Endometrial microvascular endothelial cells (primary cell): ENCODE measurements around the gene SEC23A. TPM values are rescaled to one million over a fixed set of nuclear protein-coding genes. Genes with fewer than 3 reads are reported as not detected.

Experiments used
- in situ Hi-C: cut with HindIII; loops from 2 replicates; pipeline ENCODE4 v1.10.0; 2017; ENCODE audit warnings: low sequenced_read_pairs, low pct_unique_long_range_greater_than_20kb; ENCODE audit errors: inconsistent ontology term
- total RNA-seq: library from RNA; depleted of rRNA; stranded (reverse); fragments of >200 nt; gene quantifications from one replicate; pipeline ENCODE4 v1.2.3, GENCODE V29; 2015; ENCODE audit errors: inconsistent ontology term

SEC23A gene
- total RNA-seq, 1 donor from 2014 or later: 198 TPM

DNA sequence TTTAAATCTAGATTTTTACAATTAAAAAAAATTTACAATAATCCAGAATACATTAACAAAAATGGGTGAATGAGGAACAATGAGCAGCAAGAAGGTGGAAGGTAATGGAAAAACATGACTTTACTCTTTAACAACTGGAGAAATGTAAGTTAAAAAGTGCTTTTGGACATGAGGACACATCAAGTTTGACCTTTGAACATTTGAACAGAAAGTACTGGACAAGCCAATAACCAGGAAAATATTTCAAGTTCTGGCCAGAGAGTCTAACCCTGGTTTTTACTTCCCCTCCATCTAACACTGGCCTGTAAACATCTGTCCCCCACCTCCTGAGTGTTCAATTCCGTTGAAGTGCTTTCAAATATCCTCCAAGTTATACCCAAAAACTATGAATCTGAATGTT, 94.1 kb downstream of the SEC23A start:
- in situ Hi-C loops: loop anchor here (25.0 kb wide), 1 partner anchor 747 kb away; the partner anchor contains the start of gene CLEC14A

DNA sequence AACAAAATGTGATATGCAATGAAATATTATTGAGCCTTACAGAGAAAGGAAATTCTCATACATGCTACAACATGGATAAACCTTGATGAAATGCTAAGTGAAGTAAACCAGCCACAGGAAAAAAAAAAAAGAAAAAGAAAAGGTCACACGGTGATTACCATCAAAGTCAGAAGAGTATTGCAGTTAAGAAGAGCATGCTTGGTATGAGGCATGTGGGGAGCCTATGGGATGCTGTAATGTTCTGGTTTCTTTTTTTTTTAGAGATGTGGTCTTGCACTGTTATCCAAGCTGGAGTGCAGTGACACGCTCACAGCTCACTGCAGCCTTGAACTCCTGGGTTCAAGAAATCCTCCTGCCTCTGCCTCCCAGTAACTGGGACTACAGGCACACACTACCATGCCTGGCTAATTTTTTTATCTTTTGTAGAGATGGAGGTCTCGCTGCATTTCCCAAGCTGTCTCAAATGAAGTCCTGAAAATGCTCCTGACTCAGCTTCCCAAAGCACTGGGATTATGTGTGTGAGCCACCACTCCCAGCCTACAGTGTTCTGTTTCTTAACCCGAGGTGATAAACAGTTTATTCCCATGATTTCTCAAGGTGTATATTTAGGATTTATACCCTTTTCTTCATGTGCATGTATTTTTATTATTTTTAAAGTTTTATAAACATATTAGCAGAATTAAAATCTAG, 96.2 kb downstream of the SEC23A start:
- in situ Hi-C loops: loop anchor here (25.0 kb wide), 1 partner anchor 745 kb away; the partner anchor contains the start of gene CLEC14A

DNA sequence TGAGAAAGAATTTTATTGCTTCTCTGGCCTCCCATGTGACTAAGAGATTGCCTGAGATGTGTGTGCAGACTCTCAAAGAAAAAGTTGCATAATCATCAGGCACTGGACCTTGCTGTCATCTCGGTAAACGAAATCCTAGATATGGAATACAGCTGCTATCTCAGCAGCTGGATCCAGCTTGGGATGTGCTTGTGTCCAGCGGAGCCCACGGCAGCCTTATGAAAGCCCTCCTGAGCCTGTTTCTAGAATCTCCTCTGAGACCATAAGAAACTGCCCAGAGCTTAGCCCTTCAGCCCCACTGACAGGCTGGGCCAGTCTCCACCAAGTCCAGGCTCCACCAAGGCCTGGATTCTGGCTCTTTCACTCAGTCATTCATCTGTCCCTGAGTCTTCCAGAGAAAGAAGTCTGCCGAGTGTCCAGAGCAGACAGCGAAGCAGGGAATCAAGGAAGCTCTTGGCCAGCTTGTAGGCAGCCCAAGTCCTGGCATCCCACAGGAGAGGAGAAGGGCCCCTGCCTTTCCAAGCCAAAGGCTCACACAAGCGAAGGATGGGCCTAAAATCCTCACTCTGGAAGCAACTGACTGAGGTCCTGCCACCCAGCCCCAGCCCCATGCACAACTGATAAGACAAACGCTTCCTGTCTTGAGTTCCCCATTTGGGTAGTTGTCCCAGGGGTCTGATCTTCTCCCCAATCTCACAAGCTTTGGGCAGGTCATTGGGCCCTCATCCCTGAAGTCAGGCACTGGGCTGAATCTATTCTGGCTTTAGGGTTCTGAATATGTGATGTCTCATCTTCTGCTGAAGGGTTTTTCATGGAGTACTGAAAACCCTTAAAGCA, 97.8 kb downstream of the SEC23A start:
- in situ Hi-C loops: loop anchor here (25.0 kb wide), 1 partner anchor 743 kb away; the partner anchor contains the start of gene CLEC14A

DNA sequence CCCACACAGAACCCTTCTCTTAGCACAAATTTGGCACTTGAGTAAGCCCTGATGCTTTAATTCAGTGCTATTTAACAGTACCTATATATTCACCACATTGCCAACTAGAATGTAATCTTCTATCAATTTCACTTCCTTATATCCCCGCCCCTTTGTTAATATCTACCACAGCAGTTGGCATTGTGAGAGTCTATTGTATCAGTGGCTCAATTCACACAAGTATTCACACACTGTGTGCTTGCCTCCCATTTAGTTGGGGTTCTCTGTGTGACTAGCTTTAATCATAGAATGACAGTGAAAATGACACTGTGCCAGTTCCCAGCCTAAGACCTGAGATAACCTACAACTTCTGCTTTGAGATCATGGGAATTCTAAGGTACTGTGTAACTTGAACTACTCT, 103.1 kb downstream of the SEC23A start:
- in situ Hi-C loops: loop anchor here (25.0 kb wide), 1 partner anchor 738 kb away; the partner anchor contains the start of gene CLEC14A

DNA sequence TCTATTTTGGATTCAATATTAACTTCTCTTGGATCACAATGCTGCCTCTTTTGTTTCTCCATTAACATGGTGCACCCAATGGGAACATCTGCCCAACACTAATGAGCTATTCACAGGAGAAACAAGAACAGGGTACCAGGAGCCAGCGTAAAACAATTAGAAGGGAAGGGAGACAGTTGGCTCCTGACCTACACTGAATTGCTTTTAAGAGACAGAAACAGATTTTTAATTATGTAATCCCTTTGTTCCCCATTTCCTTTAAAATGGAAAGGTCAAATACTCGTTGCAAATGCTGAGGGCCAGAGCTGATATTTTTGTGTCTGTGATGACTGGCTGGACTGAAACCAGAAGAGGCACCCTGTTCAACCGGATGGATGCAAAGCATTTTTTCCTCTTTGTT, 108.3 kb downstream of the SEC23A start:
- in situ Hi-C loops: loop anchor here (5.0 kb wide), 1 partner anchor 122 kb away; no protein-coding TSS in a partner anchor

DNA sequence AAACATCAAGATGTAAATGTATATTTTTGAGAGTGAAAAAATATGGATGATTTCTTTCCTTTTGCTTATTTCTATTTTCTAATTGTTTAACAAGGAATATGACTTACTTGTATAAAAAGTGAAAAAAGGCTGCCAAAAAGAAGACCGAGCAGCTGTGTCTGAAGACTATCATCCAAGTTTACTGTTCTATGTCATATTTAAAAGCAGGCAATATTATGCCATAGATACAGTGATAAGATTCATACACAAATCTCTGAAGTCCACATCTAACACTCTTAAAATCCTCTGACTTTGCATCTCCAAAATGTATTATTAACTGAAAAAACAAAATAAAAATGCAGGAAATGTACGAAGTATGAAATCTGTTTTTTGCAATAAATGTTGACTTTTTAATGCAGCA, 109.1 kb downstream of the SEC23A start:
- in situ Hi-C loops: loop anchor here (5.0 kb wide), 1 partner anchor 122 kb away; no protein-coding TSS in a partner anchor

DNA sequence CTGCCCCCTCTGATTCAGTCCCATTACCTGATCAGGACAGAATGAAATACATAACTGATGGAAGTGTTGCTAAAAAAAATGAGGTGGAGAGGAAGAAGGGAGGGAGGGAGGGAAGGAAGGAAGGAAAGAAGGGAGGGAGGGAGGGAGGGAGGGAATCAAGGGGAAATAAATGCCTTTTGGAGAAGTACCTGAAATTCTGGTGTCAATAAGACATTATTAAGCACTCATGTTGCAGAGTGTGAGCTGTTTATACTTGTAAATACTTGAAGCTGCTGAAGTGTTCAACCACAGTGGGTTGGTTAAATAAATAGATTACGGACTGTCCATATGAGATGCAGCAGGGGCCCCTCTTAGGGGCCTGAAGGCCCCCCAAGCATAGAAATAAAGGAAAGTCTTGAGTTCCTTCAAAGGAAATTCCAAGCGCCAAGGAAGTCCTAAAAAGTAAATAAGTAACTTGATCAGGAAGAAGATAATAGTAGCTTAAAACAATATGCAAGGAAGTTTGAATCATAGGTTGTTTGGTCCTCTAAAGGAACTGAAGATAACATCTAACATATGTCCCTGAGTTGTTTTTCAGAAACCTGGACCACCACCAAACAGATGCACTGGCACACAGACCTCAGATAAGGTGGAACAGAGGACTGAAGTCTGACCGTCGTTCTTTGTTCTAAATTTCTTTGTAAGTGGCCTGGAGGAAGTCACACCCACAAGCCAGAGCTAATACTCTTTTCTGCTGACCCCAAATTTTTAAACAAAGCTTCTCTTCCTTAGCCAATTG, 110.8 kb downstream of the SEC23A start:
- in situ Hi-C loops: loop anchor here (5.0 kb wide), 1 partner anchor 120 kb away; no protein-coding TSS in a partner anchor

DNA sequence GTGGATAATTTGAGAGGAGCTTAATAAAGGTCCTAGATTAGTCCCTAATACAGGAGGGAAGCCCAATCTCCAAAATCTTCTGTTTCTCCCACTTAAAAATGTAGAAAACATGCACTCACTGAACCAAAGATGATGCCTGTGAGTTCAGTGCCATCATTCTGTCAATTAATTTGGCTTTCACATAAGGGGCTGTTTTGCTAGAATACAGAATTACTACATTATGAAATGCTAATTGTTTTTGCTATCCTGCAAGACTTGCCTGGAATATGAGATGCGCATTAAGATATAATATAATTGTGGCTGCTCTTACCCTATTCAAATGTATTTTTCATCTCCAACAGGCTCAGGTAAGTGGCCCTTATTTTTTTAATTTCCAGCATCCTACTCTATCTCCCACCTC, 111.7 kb downstream of the SEC23A start:
- in situ Hi-C loops: loop anchor here (5.0 kb wide), 1 partner anchor 119 kb away; no protein-coding TSS in a partner anchor

DNA sequence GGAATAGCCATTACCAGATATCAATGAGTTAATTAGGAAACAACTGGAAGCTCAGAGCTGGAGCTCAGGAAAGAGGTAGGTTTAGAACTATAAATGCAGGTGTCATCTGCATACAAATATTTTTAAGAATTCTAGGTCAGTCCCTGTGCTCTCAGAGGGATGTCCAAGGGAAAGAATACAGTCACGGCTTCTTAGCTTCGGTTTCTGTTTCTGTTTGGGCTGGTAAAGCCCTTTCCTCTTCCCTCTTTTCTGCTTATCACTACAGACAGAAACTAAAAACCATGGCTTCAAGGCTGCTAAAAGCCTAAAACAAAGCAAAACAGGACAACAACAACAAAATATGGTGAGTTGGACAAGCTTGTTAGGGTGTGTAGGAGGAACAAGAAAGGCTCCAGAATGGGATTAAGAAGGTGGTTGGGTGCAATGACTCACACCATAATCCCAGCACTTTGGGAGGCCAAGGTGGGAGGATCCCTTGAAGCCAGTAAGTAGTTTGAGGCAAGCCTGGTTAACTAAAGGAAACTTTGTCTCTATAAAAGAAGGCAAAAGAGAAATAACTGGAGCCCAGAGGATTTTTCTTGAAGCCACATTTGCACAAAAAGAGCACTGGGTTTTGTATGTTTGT, 113.0 kb downstream of the SEC23A start:
- in situ Hi-C loops: loop anchor here (5.0 kb wide), 1 partner anchor 118 kb away; no protein-coding TSS in a partner anchor

DNA sequence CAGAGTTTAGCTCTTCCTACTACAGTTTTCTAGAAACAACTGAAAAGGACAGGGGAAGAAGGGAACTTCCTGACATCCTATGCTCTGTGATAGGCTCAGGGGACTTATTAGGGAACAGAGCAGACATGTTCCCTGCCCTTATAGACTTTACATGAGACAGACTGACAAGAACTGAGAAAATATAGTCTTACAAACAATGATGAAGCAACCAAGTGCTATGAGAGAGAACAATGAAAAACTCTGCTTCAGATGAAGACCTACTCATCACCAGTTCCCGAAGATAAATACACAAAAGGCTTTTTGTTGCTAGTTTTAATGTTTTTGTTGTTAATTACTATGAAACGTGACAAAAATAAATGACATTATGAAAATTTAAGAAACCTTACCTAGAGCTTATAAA, 115.3 kb downstream of the SEC23A start:
- in situ Hi-C loops: no loop called here

DNA sequence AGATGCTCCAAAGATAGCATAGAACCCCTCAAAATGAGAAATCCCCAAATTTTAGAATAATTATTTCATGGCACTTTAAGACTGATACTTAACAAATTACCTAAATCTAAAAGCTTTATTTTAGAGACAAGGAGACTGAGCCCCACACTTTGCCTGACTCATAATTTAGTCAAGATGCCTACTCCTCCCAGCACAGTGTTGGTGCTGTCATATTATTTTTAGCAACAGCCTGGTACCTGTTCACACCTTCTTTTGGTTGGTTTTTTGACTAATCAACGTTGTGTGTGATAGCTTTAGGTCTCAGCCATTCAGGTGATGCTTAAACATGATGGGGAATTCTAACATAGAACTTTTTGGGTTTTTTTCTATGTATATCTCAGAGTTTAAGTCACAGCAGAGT, 120.2 kb downstream of the SEC23A start:
- in situ Hi-C loops: no loop called here

DNA sequence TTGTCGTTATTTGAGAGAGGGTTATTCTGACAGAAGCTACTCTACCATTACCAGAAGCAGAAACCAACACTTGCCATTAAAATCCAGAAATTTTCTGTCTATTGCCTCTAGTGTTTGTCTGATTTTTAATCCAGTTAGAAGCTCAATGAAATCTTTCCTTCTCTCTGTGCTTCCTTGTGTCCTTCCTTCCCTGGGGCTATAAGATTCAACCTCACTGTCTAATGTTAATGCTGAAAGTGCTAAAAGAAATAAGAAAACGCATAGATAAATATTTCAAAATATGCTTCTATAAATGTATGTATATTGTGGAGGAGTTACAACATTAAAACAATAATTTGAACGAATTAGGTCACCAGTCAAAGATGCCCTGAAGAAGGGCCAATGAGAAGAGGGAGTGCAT, 120.8 kb downstream of the SEC23A start:
- in situ Hi-C loops: no loop called here

Other genes with a start within 250 kb of the SEC23A start
- gene GEMIN2, start 11.1 kb upstream of the SEC23A start, total RNA-seq: 23.4 TPM
- 29.2 TPM for gene TRAPPC6B, start 67.1 kb upstream of the SEC23A start, total RNA-seq
- gene PNN, start 72.0 kb upstream of the SEC23A start, total RNA-seq: 20.3 TPM
- 11.6 TPM for gene MIA2, start 130.7 kb upstream of the SEC23A start, total RNA-seq